Neural cell (in vitro differentiated cells): ENCODE measurements around the gene PAX8.

Experiments used
- EZH2 ChIP-seq: fragments of 200-600, 300-800 bp; shearing (Covaris generic), sonication (generic); IDR thresholded peaks from 2 replicates; pipeline ENCODE4 v1.6.1; 2014; ENCODE audit warnings: antibody characterized with exemption, low read length, borderline replicate concordance, mild to moderate bottlenecking; ENCODE audit not compliant: insufficient read depth, poor library complexity, severe bottlenecking
- POLR2AphosphoS5 ChIP-seq: IDR thresholded peaks from 2 replicates; pipeline ENCODE4 v1.6.1; 2012
- RAD21 ChIP-seq: fragments of 450-650 bp; conservative IDR thresholded peaks from 2 replicates; pipeline ENCODE4 v1.6.1; 2014; ENCODE audit warnings: antibody characterized with exemption, mild to moderate bottlenecking, moderate library complexity
- SMC3 ChIP-seq: fragments of 450-650 bp; conservative IDR thresholded peaks from 2 replicates; pipeline ENCODE4 v1.6.1; 2014; ENCODE audit warnings: antibody characterized with exemption, mild to moderate bottlenecking, moderate library complexity; ENCODE audit not compliant: poor library complexity
- TAF1 ChIP-seq: IDR thresholded peaks from 2 replicates; pipeline ENCODE4 v1.6.1; 2012; ENCODE audit warnings: low read depth
- TF ChIP-seq, protein P1 (sequence below): fragments of 450-650 bp; IDR thresholded peaks from 2 replicates; pipeline ENCODE4 v1.5.1; 2014; ENCODE audit warnings: antibody characterized with exemption, mild to moderate bottlenecking, moderate library complexity; ENCODE audit not compliant: poor library complexity, severe bottlenecking
- TF ChIP-seq, protein P2 (sequence below): IDR thresholded peaks from 2 replicates; pipeline ENCODE4 v1.6.1; 2012; ENCODE audit warnings: borderline replicate concordance

DNA sequence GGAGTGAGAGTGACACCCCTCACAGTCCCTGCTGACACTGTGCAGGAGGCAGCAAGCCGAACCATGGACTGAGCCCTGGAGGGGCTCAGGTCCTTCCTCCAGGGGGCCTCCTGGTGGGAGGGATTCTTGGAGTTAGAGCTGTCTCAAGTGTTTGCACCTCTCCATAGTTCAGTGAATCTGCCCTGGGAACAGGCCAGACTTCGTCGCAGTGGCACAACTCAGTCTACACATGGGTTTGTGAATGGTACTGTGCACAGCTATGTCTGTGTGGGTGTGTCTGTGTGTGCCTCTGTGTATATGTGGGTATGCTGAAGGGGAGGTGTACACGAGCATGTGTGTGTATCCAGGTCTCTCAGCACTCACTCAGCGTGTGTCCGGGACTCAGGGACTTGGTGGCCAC, 36.4 kb downstream of the PAX8 start:
- TF ChIP-seq, protein P1, sequence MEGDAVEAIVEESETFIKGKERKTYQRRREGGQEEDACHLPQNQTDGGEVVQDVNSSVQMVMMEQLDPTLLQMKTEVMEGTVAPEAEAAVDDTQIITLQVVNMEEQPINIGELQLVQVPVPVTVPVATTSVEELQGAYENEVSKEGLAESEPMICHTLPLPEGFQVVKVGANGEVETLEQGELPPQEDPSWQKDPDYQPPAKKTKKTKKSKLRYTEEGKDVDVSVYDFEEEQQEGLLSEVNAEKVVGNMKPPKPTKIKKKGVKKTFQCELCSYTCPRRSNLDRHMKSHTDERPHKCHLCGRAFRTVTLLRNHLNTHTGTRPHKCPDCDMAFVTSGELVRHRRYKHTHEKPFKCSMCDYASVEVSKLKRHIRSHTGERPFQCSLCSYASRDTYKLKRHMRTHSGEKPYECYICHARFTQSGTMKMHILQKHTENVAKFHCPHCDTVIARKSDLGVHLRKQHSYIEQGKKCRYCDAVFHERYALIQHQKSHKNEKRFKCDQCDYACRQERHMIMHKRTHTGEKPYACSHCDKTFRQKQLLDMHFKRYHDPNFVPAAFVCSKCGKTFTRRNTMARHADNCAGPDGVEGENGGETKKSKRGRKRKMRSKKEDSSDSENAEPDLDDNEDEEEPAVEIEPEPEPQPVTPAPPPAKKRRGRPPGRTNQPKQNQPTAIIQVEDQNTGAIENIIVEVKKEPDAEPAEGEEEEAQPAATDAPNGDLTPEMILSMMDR: no peak
- TF ChIP-seq TAF1: no peak
- TF ChIP-seq, protein P2, sequence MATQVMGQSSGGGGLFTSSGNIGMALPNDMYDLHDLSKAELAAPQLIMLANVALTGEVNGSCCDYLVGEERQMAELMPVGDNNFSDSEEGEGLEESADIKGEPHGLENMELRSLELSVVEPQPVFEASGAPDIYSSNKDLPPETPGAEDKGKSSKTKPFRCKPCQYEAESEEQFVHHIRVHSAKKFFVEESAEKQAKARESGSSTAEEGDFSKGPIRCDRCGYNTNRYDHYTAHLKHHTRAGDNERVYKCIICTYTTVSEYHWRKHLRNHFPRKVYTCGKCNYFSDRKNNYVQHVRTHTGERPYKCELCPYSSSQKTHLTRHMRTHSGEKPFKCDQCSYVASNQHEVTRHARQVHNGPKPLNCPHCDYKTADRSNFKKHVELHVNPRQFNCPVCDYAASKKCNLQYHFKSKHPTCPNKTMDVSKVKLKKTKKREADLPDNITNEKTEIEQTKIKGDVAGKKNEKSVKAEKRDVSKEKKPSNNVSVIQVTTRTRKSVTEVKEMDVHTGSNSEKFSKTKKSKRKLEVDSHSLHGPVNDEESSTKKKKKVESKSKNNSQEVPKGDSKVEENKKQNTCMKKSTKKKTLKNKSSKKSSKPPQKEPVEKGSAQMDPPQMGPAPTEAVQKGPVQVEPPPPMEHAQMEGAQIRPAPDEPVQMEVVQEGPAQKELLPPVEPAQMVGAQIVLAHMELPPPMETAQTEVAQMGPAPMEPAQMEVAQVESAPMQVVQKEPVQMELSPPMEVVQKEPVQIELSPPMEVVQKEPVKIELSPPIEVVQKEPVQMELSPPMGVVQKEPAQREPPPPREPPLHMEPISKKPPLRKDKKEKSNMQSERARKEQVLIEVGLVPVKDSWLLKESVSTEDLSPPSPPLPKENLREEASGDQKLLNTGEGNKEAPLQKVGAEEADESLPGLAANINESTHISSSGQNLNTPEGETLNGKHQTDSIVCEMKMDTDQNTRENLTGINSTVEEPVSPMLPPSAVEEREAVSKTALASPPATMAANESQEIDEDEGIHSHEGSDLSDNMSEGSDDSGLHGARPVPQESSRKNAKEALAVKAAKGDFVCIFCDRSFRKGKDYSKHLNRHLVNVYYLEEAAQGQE: no peak
- no peak for TF ChIP-seq RAD21
- no peak for TF ChIP-seq POLR2AphosphoS5
- no peak for TF ChIP-seq SMC3
- no peak for TF ChIP-seq EZH2
